CD14-positive monocyte (primary cell): Measurements from ENCODE around the gene PGD. TPM values are rescaled to one million over a fixed set of nuclear protein-coding genes. Genes with fewer than 3 reads are reported as not detected.
A peak's percentile ranks its signal among the peaks of the same experiment; 100 is the strongest.

Experiments used
- DNase-seq, 3 donors: peaks; one replicate each; pipeline ENCODE4 v3.0.0-alpha.2; 2011 to 2022
- H2AFZ ChIP-seq: 2 replicates; pipeline ENCODE4 v1.6.0; 2012; ENCODE audit warnings: mild to moderate bottlenecking, low read depth, low read length, inconsistent platforms; ENCODE audit not compliant: insufficient read depth, poor library complexity, severe bottlenecking
- H3K27ac ChIP-seq, 2 donors: 1 replicate in 1 of 2; 2 replicates in 1 of 2; pipeline ENCODE4 v1.5.1; 2012 to 2013; ENCODE audit warnings: low read length in 2 of 2, control low read depth in 1 of 2, inconsistent platforms in 1 of 2, low read depth in 1 of 2, mild to moderate bottlenecking in 1 of 2
- H3K27me3 ChIP-seq, 2 donors: one replicate each; pipeline versions ENCODE4 v1.6.0 to v1.6.1; 2011 to 2013; ENCODE audit warnings: low read length in 2 of 2; ENCODE audit not compliant: control insufficient read depth in 2 of 2, insufficient read depth in 2 of 2
- H3K36me3 ChIP-seq, 2 donors: replicated peaks in 1 of 2; 1 replicate in 1 of 2; 2 replicates in 1 of 2; pipeline versions ENCODE4 v1.5.1 to v1.6.1; 2012 to 2013; ENCODE audit warnings: low read length in 2 of 2, control low read depth in 1 of 2, inconsistent platforms in 1 of 2, mild to moderate bottlenecking in 1 of 2; ENCODE audit not compliant: insufficient read depth in 2 of 2, control insufficient read depth in 1 of 2
- H3K4me1 ChIP-seq, 2 donors: 1 replicate in 1 of 2; 2 replicates in 1 of 2; pipeline versions ENCODE4 v1.5.1 to v1.6.1; 2012 to 2013; ENCODE audit warnings: low read length in 2 of 2, control low read depth in 1 of 2, inconsistent platforms in 1 of 2, mild to moderate bottlenecking in 1 of 2, moderate library complexity in 1 of 2; ENCODE audit not compliant: insufficient read depth in 2 of 2, control insufficient read depth in 1 of 2
- H3K4me2 ChIP-seq: replicated peaks from 2 replicates; pipeline ENCODE3; 2012; ENCODE audit warnings: low read length, moderate library complexity, mild to moderate bottlenecking; ENCODE audit not compliant: poor library complexity, severe bottlenecking; ENCODE audit errors: extremely low read depth
- H3K4me3 ChIP-seq, 3 experiments: fragments of 200-600 bp in 1 of 3; sonication (generic) in 1 of 3; replicated peaks in 1 of 3; 1 replicate in 2 of 3; 2 replicates in 1 of 3; pipeline ENCODE4 v1.5.1; 2011 to 2013; ENCODE audit warnings: low read length in 3 of 3, mild to moderate bottlenecking in 3 of 3, control low read depth in 2 of 3, low read depth in 2 of 3, inconsistent platforms in 1 of 3, moderate library complexity in 1 of 3
- H3K79me2 ChIP-seq: 2 replicates; pipeline ENCODE4 v1.6.0; 2012; ENCODE audit warnings: mild to moderate bottlenecking, control low read depth, inconsistent platforms, low read length, moderate library complexity; ENCODE audit not compliant: insufficient read depth
- H3K9ac ChIP-seq: 2 replicates; pipeline ENCODE4 v1.6.0; 2017; ENCODE audit warnings: low read length, mild to moderate bottlenecking; ENCODE audit not compliant: insufficient read depth, poor library complexity, severe bottlenecking
- H3K9me3 ChIP-seq, 2 donors: replicated peaks in 1 of 2; 1 replicate in 1 of 2; 2 replicates in 1 of 2; pipeline versions ENCODE4 v1.5.1 to v1.6.1; 2012 to 2013; ENCODE audit warnings: low read length in 2 of 2, control low read depth in 1 of 2; ENCODE audit not compliant: control insufficient read depth in 1 of 2, insufficient read depth in 1 of 2
- H4K20me1 ChIP-seq: 2 replicates; pipeline ENCODE4 v1.6.0; 2012; ENCODE audit warnings: mild to moderate bottlenecking, low read length, control low read depth, moderate library complexity; ENCODE audit not compliant: insufficient read depth
- H3K27ac Mint-ChIP-seq, 7 donors: one replicate each; pipeline ENCODE4 v1.8.0; 2020; ENCODE audit warnings: mild to moderate bottlenecking in 7 of 7, mixed read lengths in 7 of 7, moderate library complexity in 6 of 7, inconsistent platforms in 2 of 7
- H3K27me3 Mint-ChIP-seq, 3 donors: one replicate each; pipeline ENCODE4 v1.8.0; 2021 to 2022; ENCODE audit warnings: low read depth in 3 of 3, mild to moderate bottlenecking in 3 of 3, mixed read lengths in 3 of 3, moderate library complexity in 3 of 3, inconsistent platforms in 1 of 3
- H3K36me3 Mint-ChIP-seq, 2 donors: one replicate each; pipeline ENCODE4 v1.8.0; 2020; ENCODE audit warnings: mixed read lengths in 2 of 2, inconsistent platforms in 1 of 2, mild to moderate bottlenecking in 1 of 2
- H3K4me1 Mint-ChIP-seq: one replicate; pipeline ENCODE4 v1.8.0; 2020; ENCODE audit warnings: mild to moderate bottlenecking, mixed read lengths
- H3K4me3 Mint-ChIP-seq, 2 donors: one replicate each; pipeline ENCODE4 v1.8.0; 2020; ENCODE audit warnings: mild to moderate bottlenecking in 2 of 2, mixed read lengths in 2 of 2, moderate library complexity in 1 of 2
- H3K9me3 Mint-ChIP-seq, 7 donors: one replicate each; pipeline ENCODE4 v1.8.0; 2020 to 2022; ENCODE audit warnings: mixed read lengths in 7 of 7, mild to moderate bottlenecking in 6 of 7, moderate library complexity in 6 of 7, inconsistent platforms in 2 of 7
- WGBS: methylation state at CpG from one replicate; pipeline ENCODE4 v1.1.5; 2013; ENCODE audit warnings: missing lambda C conversion rate; ENCODE audit not compliant: insufficient coverage; 5-methylcytosine and 5-hydroxymethylcytosine counted together
- intact Hi-C, 2 donors: fragments of 100-400 bp; cut with micrococcal nuclease; formaldehyde crosslinking; loops; one replicate each; pipeline versions ENCODE4 v1.15.0 to v1.15.1; 2023
- polyA plus RNA-seq, 3 donors: library from polyadenylated mRNA; depleted of rRNA in 1 of 3; unstranded in 2 of 3; stranded (reverse) in 1 of 3; fragments of 300-500 nt in 2 of 3; fragments of >200 nt in 1 of 3; fragmentation: Illumina TruSeq in 2 of 3; gene quantifications; 1 replicate in 2 of 3; 2 replicates in 1 of 3; pipeline ENCODE4 v1.2.3, GENCODE V29; 2012 to 2021
- TF ChIP-seq, protein P1 (sequence below): fragments of 200-600 bp; IDR thresholded peaks from one replicate; pipeline ENCODE4 v1.8.0; 2022; ENCODE audit warnings: antibody characterized with exemption, mild to moderate bottlenecking

PGD gene
- polyA plus RNA-seq, 3 donors, result 173 to 509 (median 471) TPM

- H3K27me3 ChIP-seq, result no peaks in the 10 kb centered on the region
- H3K4me1 ChIP-seq, result peaks cover 9 to 10% of the 10 kb centered on the region in 2 donors
- Mint-ChIP-seq H3K4me3 (no peak overlapping the region), H3K27ac (peak overlapping the region in 1 of 7 donors; percentile 20), H3K4me1 (peaks cover 11% of the 10 kb centered on the region), H3K27me3 (peaks cover 0 to 2% (median 0%) of the 10 kb centered on the region in 3 donors), H3K9me3 (peaks cover 0 to 2% (median 0%) of the 10 kb centered on the region in 7 donors), H3K36me3 (peaks cover 51 to 69% of the 10 kb centered on the region in 2 donors)
- H3K27ac ChIP-seq, result no peak overlapping the region
- no peak overlapping the region for H3K4me2 ChIP-seq
- H4K20me1 ChIP-seq, result no peaks in the 10 kb centered on the region
- no peak overlapping the region for H3K9ac ChIP-seq
- H3K4me3 ChIP-seq, result no peak overlapping the region
- H3K9me3 ChIP-seq, result no peaks in the 10 kb centered on the region
- peaks cover 48 to 68% of the 10 kb centered on the region in 2 donors for H3K36me3 ChIP-seq
- no peak overlapping the region for H2AFZ ChIP-seq
- peaks cover 11% of the 10 kb centered on the region for H3K79me2 ChIP-seq
- 100% methylated on average over 1 of the region's 2 CpGs for WGBS
- DNase-seq, result no peak
- TF ChIP-seq, protein P1, sequence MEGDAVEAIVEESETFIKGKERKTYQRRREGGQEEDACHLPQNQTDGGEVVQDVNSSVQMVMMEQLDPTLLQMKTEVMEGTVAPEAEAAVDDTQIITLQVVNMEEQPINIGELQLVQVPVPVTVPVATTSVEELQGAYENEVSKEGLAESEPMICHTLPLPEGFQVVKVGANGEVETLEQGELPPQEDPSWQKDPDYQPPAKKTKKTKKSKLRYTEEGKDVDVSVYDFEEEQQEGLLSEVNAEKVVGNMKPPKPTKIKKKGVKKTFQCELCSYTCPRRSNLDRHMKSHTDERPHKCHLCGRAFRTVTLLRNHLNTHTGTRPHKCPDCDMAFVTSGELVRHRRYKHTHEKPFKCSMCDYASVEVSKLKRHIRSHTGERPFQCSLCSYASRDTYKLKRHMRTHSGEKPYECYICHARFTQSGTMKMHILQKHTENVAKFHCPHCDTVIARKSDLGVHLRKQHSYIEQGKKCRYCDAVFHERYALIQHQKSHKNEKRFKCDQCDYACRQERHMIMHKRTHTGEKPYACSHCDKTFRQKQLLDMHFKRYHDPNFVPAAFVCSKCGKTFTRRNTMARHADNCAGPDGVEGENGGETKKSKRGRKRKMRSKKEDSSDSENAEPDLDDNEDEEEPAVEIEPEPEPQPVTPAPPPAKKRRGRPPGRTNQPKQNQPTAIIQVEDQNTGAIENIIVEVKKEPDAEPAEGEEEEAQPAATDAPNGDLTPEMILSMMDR, result no peak
- intact Hi-C loops, result no loop called here
These were observed 68.2 kb downstream of the PGD start for GRCh38 chr1:10467078-10467477.

GRCh38 chr1:10470043-10470442 lies 71.2 kb downstream of the PGD start:
- Histone ChIP-seq H3K4me1 (peaks cover 22 to 32% of the 10 kb centered on the region in 2 donors), H3K9ac (no peak overlapping the region), H2AFZ (no peak overlapping the region), H3K9me3 (no peaks in the 10 kb centered on the region), H3K79me2 (peaks cover 17% of the 10 kb centered on the region), H3K27ac (no peak overlapping the region), H3K27me3 (no peaks in the 10 kb centered on the region), H3K4me3 (no peak overlapping the region), H3K4me2 (no peak overlapping the region), H4K20me1 (no peaks in the 10 kb centered on the region), H3K36me3 (peaks cover 28 to 41% of the 10 kb centered on the region in 2 donors)
- Mint-ChIP-seq H3K4me1 (peaks cover 22% of the 10 kb centered on the region), H3K27ac (no peak overlapping the region), H3K27me3 (peaks cover 0 to 2% (median 0%) of the 10 kb centered on the region in 3 donors), H3K36me3 (peaks cover 28 to 41% of the 10 kb centered on the region in 2 donors), H3K4me3 (no peak overlapping the region), H3K9me3 (no peaks in the 10 kb centered on the region)
- TF ChIP-seq, protein P1, result no peak
- intact Hi-C loops, result loop anchor here (5.0 to 10.0 kb wide), 3 partner anchors 38 to 85 kb away; partner anchors contain the start of gene CENPS (in 1 of the 2)
- no peak for DNase-seq
- WGBS, result no CpG with 5 or more reads among the region's 4 CpGs

Other genes with a start within 250 kb of the PGD start
- 1 to 10 TPM; 3.0 to 7.0 (median 3.3) TPM for gene KIF1B, start 188.5 kb upstream of the PGD start, polyA plus RNA-seq
- 1 to 10 TPM in 2 of 3 donors, under 1 TPM in 1; 0.48 to 3.5 (median 2.5) TPM for gene CENPS, start 31.4 kb downstream of the PGD start, polyA plus RNA-seq
- gene CORT, start 51.0 kb downstream of the PGD start, polyA plus RNA-seq, result not detected
- 10 to 100 TPM; 11.0 to 17.8 (median 17.3) TPM for gene DFFA, start 73.5 kb downstream of the PGD start, polyA plus RNA-seq
- gene PEX14, start 75.9 kb downstream of the PGD start, polyA plus RNA-seq, result 1 to 10 TPM; 2.2 to 8.8 (median 2.7) TPM